HG03139 (cell line): ENCODE results near the gene SOCS1.

Experiments used
- ATAC-seq: cut with Tn5 transposase; IDR thresholded peaks from one replicate; pipeline ENCODE4 v1.9.1; 2021; ENCODE audit not compliant: unreplicated experiment

SOCS1 gene

DNA sequence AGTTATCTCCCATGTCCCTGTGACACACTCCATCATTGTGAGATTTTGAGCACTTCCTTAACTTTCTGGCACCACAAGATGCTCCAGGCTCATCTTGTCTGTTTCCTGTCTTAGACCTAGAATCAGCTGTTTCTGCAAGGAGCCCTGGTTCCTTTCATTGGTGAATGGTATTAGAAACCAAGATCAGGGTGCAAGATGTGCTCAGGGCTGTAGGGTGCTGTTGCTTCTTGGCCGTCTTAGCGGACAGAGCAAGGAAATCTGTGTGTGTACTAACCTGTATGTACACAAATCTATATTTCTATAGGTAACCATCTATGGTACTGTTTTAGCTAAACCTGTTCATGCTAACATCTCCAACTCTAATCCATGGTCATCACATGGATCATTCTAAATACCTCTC, 33.2 kb upstream of the SOCS1 start:
- ATAC-seq, result no peak

DNA sequence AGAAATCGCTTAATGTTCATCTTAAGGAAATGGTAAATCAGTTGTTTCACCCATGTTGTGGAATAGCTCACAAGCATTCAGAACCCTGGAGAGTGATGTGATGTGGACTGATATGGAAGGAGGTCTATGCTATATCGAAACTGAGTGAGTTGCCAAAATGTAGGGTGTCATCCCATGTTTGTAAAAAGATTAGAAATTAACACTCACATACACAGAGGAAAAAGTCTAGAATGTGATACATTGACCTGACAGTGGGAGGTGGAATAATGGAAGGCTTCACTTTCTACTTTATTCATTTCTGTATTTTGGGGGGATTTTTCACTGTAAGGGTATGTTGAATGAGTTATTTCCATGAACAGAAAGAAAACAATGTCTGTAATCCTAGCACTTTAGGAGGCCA, 29.8 kb upstream of the SOCS1 start:
- ATAC-seq, result no peak

DNA sequence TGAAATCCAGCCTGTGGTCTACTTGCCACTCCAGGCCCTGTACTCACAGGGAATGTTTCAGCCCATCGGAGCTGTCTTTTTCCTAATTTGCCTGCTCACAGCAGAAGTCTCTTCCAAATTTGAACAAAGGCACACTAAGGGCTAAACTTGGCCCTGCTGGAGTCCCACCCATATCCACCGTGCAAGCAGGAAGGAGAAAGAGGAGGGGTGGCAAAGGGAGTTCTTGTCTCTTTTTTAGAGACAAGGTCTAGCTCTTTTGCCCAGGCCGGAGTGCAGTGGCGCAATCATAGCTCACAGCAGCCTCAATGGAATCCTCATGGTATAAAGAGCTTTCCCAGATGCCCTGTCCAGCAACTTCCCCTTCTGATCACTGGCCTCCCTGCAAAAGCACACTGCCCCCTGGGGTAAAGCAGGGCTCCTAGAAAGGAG, 27.8 kb upstream of the SOCS1 start:
- ATAC-seq, result no peak

DNA sequence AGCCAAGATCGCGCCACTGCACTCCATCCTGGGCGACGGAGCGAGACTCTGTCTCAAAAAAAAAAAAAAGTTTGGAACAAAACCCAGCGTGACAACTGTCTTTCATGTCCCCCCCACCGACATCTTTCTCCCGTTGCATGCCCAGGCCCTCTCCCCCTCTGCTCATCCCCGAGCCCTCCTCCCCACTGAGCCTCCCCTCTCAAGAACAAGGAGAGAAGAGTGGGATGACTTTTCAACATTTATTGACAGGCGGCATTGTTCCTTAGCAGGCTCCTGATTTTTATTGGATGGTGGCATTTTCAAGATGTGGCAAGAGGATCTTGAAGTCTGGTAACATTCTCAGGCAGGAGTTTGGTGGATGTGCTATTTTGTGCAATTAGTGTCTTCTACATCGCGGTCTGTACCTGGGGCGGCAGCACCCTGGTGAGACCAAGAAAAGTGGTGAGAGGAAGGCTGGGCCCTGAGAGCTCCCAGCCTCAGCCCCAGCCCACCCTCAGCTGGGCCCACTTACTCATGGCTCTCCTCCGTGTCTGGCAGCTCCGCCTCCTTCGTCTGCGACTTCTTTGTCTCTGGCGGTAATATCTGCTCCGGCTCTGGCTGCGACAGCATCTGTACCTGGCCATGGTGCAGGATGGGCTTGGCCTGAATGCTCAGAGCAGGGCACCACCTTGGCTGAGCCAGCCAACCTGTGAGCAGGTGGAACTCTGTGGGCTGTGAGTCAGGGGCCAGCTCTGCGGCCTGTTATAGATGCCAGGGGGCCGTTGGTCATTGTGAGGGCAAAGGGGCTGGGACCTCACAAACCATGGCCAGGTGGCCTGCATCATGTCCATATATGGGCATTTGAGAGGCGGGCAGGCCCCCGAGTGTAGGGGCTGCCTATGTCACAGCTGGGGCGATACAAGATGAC, 24.9 kb upstream of the SOCS1 start, which contains the start of gene PRM1:
Gene PRM1, minus strand, starts transcription at position 715 of the 907 bp plus-strand sequence. Its CDS starts 92 bp downstream, at position 623.
- no peak for ATAC-seq

DNA sequence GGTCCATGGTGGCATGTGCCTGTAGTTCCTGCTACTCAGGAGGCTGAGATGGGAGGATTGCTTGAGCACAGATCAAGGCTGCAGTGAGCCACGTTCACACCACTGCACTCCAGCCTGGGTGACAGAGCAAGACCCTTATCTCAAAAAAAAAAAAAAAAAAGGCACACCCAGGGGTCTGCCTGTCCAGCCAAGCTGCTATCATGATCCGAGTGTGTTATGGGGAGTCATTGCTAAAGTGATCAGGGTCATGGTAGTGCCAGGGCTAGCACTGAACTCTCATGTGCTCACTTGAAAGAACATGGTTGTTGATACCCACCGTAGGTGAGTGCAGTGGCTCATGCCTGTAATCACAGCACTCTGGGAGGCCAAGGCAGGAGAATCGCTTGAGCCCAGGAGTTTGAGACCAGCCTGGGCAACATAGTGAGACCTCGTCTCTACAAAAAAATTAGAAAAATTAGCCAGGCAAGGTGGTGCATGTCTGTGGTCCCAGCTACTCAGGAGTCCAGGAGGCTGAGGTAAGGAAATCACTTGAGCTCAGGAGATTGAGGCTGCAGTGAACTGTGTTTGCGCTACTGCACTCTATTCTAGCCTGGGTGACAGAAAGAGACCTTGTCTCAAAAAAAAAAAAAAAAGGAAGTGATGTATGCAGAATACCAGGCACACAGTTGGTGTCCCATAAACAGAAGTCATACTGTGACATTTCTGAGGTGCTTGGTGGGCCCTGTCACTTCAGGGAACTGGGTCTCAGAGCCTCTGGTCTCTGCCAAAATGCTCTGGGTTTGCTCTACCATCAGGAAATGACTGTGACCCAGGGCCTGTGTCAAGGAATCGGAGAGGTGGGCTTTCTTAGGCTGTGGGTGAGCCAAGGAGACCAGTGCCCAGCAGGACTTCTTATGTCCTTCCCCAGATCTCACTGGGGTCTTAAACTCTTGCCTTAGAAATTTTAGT, 23.0 kb upstream of the SOCS1 start:
- ATAC-seq, result no peak

DNA sequence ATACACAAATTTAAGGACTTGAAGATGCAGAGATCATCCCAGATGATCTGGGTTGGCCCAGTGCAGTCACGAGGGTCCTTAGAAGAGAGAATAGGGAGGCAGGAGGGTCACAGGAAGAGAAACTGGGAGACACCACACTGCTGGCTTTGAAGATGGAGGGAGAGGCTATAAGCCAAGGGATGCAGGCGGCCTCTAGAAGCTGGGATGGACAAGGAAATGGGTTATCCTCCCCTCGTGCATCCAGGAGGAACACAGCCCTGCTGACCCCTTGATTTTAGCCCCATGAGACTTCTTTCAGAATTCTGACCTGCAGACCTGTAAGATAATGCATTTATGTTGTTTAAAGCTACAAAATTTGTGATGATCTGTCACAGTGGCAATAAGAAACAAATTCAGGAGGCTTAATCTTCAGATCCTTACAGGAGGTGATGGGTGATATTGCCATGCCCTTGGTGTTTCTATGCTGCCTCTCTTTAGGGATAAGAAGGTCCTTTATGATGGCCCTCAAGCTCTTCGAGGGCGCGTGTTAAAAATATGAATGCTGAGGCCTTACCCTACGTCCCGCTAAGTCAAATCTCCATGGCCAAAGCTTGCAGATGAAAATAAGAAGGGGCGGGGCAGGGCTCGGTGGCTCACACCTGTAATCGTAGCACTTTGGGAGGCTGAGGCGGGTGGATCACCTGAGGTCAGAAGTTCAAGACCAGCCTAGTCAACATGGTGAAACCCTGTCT, 21.8 kb upstream of the SOCS1 start:
- ATAC-seq, result no peak

DNA sequence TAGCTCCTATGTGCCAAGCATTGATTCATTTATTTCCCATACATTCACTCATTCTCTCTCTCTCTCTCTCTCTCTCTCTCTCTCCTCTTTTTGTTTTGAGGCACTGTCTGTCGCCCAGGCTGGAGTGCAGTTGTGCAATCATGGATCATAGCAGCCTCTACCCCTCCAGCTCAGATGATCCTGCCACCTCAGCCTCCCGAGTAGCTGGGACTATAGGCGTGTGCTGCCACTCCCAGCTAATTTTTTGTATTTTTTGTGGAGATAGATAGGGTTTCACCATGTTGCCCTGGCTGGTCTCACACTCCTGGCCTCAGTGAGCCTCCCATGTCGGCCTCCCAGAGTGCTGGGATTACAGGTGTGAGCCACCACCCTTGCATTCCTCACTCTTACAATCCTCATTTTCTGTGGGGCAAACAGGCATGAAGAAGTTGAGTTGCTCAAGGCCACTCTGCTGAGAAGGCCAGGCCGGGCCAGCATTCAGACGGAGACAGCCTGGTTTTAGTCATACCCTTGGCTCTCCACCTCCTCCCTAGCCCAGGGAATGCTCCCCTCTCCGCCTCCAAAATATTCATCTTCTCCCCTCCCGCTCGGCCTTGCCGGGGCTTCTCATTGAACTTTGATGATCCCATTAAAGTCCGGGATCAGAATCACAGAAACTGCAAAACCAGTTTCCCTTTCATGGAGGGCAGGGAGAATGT, 21.0 kb upstream of the SOCS1 start:
- ATAC-seq, result no peak

DNA sequence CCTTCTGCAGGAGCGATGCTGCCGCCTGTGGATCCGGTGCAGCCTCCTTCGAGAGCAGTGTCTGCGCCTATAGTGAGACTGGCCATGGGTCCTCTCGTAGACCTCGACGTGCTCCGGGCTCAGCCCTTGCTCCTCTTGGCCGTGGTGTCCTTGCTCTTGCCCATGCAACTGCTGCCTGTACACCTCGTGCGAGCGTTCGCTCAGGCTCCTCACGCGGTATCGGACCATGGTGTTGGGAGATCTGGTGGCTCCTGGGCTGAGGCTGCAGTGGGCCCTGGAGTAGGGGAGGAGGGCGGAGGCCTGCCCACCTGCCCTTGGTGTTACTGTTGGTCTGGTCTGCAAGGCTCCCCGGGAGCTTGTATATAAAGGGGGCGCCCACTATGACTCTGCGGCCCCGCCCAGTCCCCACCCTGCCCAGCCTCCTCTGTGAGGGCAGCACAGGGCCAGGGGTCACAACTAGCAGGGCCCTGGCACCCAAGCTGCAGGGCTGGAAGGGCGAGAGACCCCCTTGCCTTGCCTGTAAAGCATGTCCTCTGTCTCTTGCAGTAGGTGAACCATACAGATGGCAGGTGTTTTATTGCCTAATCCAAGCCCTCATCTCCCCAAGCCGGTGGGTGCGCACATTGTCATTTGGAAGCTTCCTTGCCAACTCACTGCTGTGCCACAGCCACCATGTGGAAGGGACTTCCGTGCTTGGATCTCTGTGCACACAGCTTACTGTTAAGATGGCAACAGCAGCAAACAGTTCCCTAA, 20.3 kb upstream of the SOCS1 start, which contains the start of gene PRM2:
Gene PRM2, minus strand, starts transcription at position 338 of the 753 bp plus-strand sequence. Its CDS starts 110 bp downstream, at position 228.
- ATAC-seq, result no peak

DNA sequence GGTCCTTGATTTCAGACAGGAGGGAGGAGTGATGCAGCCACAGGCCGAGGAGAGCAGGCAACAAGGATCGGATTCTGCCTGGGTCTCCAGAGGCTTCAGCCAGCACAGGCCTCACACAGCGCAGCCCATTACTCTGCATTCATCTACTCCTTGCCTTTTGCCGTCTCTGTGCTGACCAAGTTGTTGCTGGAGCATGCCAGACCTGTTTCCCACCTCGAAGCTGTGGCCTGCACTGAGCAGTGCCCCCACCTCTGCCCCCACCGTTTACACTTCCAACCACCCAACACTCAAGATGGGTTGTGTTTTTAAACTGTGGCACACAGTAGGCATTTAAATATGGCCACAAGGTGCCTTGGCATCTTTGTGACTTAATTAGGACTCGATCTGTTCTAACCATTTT, 19.0 kb upstream of the SOCS1 start:
- ATAC-seq, result no peak

DNA sequence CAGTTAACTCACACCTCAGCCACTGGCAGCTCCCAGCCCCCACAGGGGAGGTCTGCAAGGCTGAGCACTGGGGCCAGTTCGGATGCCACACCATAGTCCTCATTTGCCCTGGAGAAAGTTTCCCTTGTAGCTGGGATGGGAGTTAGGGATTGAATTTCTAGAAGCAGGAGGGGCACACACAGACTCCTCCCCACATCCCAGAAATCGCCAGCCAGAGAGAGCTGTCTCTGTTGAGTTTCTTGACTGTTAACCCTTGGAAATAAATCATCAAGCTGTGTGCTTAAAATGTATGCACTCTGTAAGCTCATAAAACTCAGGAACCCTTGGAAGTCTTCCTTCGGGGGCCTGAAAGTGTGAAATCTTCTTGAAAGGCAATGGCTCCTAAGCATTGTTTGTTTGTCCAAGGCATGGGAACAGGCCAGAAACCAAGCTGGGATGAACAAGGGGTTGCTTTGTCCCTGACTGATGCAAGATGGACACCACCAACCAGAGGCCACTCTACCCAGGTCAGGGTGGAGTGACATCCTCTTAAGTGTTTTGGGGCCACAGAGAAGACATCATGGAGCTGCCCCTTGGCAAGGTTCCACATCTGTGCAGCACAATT, 17.8 kb upstream of the SOCS1 start:
- no peak for ATAC-seq

DNA sequence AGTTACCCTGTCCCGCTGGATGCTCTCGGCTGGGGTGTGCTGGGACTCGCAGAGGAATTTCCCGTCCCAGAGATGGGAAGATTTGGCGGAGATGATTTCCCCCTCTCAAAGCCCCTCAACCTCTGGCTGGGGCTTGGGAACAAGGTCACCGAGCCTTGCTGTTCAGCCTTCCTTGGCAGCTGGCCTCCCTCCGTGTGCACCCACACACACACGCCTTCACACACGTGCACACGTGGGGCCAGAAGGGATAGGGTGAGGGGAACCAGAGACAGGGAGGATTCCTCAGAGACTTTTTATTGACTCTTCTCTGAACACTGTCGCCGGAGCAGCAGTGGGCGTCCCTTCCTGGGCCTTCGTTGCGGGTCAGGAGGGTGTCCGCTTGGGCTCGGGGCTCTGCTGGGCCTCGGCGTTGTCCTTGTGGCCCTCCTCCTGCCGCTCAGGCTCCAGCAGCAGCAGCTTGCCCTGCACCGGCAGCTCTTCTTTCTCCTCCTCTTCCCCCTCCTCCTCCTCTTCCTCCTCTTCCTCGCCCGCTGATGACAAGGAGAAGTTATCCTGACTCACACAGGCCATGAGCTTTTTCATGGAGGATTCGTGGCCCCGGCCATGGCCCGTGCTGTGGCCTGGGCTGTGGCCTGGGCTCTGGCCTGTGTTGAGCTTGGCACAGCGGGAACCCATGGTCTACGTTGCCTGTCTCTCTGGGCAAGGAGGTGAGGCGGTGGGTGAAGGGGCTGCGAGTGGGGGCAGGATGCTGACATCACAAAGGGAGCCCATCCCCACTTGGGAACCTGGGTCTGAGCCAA, 17.1 kb upstream of the SOCS1 start, which contains the start of gene PRM3:
Gene PRM3, minus strand, starts transcription at position 709 of the 800 bp plus-strand sequence. Its CDS starts 34 bp downstream, at position 675.
- ATAC-seq, result no peak

DNA sequence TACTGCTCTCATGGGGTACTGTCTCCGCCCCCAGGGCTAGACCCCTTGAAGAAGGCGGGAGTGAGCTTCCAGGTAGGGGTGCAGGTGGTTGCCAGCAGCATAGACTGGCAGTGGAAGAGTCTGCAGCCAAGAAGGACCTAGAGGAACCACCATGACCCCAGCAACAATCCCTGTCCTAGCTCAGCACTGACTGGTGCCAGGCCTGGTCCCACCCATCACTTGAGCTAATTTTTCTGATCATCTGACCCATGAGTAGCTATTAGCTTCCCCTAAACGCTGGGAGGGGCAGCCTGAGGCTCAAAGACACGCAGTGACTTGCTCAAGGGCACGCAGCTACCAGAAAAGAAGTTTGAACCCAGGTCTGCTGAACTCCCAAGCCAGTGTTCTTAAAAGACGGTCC, 16.5 kb upstream of the SOCS1 start:
- no peak for ATAC-seq

DNA sequence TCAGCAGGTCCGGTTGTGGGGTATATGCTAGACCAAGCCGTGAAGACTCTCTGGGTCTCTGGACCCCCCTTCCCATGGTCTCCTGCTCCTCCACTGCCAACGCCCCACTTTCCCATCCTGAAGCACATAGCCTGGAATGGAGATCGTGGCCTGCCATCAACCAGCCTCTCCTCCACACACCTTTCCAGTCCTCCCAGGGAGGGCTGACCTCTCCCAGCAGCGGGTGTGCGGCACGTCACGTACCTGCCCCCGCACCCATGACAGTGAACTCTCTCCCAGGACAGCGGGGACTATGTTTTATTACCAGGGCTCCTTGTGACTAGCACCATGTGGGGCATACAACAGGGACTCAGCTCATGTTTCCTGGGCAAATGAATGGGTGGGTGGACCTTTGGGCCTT, 15.6 kb upstream of the SOCS1 start:
- ATAC-seq, result no peak

DNA sequence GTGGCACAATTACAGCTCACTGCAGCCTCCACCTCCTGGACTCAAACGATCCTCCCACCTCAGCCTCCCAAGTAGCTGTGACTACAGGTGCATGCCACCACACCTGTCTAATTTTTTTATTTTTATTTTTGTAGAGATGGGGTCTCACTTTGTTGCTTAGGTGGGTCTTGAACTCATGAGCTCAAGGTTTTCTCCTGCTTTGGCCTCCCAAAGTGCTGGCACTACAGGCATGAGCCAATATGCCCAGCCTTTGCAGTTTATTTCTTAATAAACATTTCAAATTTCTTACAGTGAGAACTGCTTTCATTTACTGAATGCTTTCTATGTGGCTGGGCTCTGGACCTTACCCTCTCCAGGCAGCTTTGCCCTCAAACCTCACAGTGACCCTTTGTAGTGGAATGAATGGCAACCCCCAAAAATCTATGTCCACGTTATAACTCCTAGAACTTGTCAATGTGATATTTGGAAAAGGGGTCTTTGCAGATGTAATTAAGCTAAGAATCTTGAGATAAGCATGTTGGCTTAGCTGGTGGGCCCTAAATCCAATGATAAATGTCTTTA, 14.7 kb upstream of the SOCS1 start:
- ATAC-seq, result no peak

DNA sequence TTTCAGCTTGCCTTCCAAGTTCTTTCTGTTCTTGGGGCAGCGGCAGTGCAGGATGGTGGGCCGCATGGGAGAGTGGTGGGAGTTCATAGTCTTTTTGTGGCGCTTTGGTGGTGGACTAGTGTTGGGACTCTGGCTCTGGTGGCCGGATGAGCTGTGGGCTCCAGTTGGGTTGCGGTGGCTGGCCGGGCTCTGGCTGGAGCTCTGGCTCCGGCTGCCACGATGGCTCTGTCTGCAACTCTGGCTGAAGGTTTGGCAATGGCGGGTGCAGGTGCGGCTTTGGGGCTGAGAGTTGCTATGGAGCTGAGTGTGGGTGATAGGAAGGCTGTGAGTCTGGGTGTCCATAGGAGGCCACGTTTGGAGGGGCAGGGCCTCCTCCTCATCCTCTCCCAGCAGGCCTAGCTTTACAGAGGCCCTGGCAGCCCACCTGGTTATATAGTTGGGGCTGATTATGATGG, 12.9 kb upstream of the SOCS1 start, which contains the start of gene TNP2:
Gene TNP2, minus strand, starts transcription at position 405 of the 455 bp plus-strand sequence. Its CDS starts 63 bp downstream, at position 342.
- ATAC-seq, result no peak

DNA sequence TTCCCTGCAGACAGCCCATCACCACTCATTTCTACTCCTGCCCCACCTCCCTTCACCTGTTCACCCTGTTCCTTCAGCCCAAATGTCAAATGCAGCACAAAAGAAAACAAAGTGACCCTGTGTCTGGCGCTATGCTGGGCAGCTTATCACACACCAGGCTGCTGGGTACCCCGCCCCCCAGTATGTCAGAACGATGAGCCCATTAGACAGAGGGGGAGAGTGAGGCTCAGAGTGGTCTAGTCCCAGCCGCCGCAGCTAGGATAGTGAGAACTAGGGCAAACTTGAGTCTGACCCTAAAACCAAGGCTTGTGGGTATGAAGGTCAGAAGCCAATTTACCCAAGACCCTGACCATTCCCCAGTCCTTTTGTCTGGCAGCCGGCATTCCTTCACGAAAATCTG, 9.1 kb upstream of the SOCS1 start:
- ATAC-seq, result no peak

DNA sequence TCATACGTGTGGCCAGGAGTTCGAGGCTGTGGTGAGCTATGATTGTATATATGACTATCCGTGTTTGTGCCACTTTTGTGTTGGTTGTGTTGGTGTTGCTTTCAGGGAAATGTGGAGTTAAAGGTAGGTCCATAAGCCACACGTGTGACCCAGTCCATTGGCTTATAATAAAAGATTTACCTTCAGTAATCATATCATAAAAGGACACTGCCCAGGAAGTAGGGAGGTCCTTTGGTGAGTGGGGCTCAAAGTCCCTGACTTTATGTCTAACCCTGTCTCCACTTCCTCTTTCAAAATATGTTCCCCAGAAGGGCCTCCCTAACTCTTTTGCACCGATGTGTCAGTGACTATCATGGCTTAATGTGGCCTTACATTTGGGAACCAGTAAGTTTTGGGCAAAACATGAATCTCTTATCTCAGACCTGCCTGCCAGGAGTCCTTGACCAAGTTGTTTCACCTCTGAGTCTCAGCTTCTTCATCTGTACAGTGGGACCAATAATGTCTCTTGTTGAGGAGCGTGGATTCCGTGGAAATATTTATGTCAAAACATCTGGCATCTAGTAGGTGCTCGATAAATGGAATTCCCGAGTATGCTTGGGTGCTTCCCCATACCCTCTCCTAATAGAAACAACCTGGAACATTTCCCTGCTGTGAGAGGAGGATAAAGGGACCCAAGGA, 8.3 kb upstream of the SOCS1 start:
- no peak for ATAC-seq
